Subcutaneous abdominal adipose tissue (tissue), 5 donors: ENCODE results near the gene SLC25A26.
"Not testable (repeated sequence)": the region's sequence is repeated elsewhere in the genome, so short reads cannot be mapped to it uniquely, and the experiment has no call there.

Source experiments
- H3K27ac ChIP-seq: one replicate; pipeline ENCODE4 v1.7.0; 2013; ENCODE audit warnings: low read depth, mild to moderate bottlenecking, inconsistent platforms, low read length, moderate library complexity
- H3K27me3 ChIP-seq, 5 donors: one replicate each; pipeline ENCODE4 v1.7.0; 2013; ENCODE audit warnings: low read length in 5 of 5, inconsistent platforms in 1 of 5; ENCODE audit not compliant: control insufficient read depth in 5 of 5, insufficient read depth in 4 of 5
- H3K36me3 ChIP-seq, 5 donors: one replicate each; pipeline ENCODE4 v1.7.0; 2013; ENCODE audit warnings: low read length in 5 of 5; ENCODE audit not compliant: control insufficient read depth in 5 of 5, insufficient read depth in 5 of 5
- H3K4me1 ChIP-seq, 5 donors: one replicate each; pipeline ENCODE4 v1.7.0; 2013; ENCODE audit warnings: low read length in 5 of 5, mild to moderate bottlenecking in 3 of 5, moderate library complexity in 1 of 5; ENCODE audit not compliant: control insufficient read depth in 5 of 5, insufficient read depth in 5 of 5
- H3K4me3 ChIP-seq, 5 donors: one replicate each; pipeline ENCODE4 v1.7.0; 2013; ENCODE audit warnings: low read length in 5 of 5, low read depth in 1 of 5
- H3K9ac ChIP-seq, 5 donors: one replicate each; pipeline ENCODE4 v1.7.0; 2013; ENCODE audit warnings: low read length in 5 of 5, mild to moderate bottlenecking in 4 of 5, moderate library complexity in 3 of 5
- H3K9me3 ChIP-seq, 5 donors: one replicate each; pipeline ENCODE4 v1.7.0; 2013; ENCODE audit warnings: low read length in 5 of 5; ENCODE audit not compliant: control insufficient read depth in 5 of 5
- donor health status: healthy.
- donor health status: healthy.
- donor health status: healthy.
- donor health status: healthy.
- donor health status: healthy.

SLC25A26 gene

GRCh38 chr3:66299891-66300290 lies 79.1 kb downstream of the SLC25A26 start:
- H3K4me1 ChIP-seq: peaks cover 0 to 19% (median 13%) of the 10 kb centered on the region in 5 donors
- H3K27me3 ChIP-seq: no peaks in the 10 kb centered on the region
- H3K36me3 ChIP-seq: no peaks in the 10 kb centered on the region
- H3K4me3 ChIP-seq: no peak overlapping the region
- no peak overlapping the region for H3K27ac ChIP-seq
- H3K9ac ChIP-seq: no peak overlapping the region
- H3K9me3 ChIP-seq: no peaks in the 10 kb centered on the region

GRCh38 chr3:66302288-66302687 lies 81.5 kb downstream of the SLC25A26 start:
- no peaks in the 10 kb centered on the region for H3K27me3 ChIP-seq
- H3K4me1 ChIP-seq: peaks cover 0 to 13% (median 8%) of the 10 kb centered on the region in 5 donors
- no peaks in the 10 kb centered on the region for H3K36me3 ChIP-seq
- no peak overlapping the region for H3K27ac ChIP-seq
- H3K4me3 ChIP-seq: no peak overlapping the region
- no peaks in the 10 kb centered on the region for H3K9me3 ChIP-seq
- no peak overlapping the region for H3K9ac ChIP-seq

- peaks cover 0 to 3% (median 0%) of the 10 kb centered on the region in 5 donors for H3K4me1 ChIP-seq
- no peaks in the 10 kb centered on the region for H3K9me3 ChIP-seq
- H3K36me3 ChIP-seq: no peaks in the 10 kb centered on the region
- no peak overlapping the region for H3K9ac ChIP-seq
- no peak overlapping the region for H3K4me3 ChIP-seq
- H3K27me3 ChIP-seq: no peaks in the 10 kb centered on the region
- H3K27ac ChIP-seq: no peak overlapping the region
These were observed 82.7 kb downstream of the SLC25A26 start for GRCh38 chr3:66303491-66303901.

GRCh38 chr3:66304293-66304692 lies 83.5 kb downstream of the SLC25A26 start:
- Histone ChIP-seq H3K27me3 (no peaks in the 10 kb centered on the region), H3K9ac (no peak overlapping the region), H3K27ac (no peak overlapping the region), H3K4me1 (no peaks in the 10 kb centered on the region), H3K4me3 (no peak overlapping the region), H3K9me3 (no peaks in the 10 kb centered on the region), H3K36me3 (no peaks in the 10 kb centered on the region)

GRCh38 chr3:66306086-66306485 lies 85.3 kb downstream of the SLC25A26 start:
- H3K9ac ChIP-seq, H3K4me3 ChIP-seq, H3K4me1 ChIP-seq, H3K27me3 ChIP-seq, H3K9me3 ChIP-seq, H3K36me3 ChIP-seq, H3K27ac ChIP-seq: not testable (repeated sequence)

- not testable (repeated sequence) for H3K9me3 ChIP-seq, H3K4me1 ChIP-seq, H3K9ac ChIP-seq, H3K4me3 ChIP-seq, H3K27ac ChIP-seq, H3K36me3 ChIP-seq, H3K27me3 ChIP-seq
These were observed 86.2 kb downstream of the SLC25A26 start for GRCh38 chr3:66306991-66307390.

GRCh38 chr3:66312039-66312438 lies 91.2 kb downstream of the SLC25A26 start:
- H3K36me3 ChIP-seq: no peaks in the 10 kb centered on the region
- H3K9ac ChIP-seq: no peak overlapping the region
- peaks cover 0 to 7% (median 0%) of the 10 kb centered on the region in 5 donors for H3K9me3 ChIP-seq
- H3K27me3 ChIP-seq: no peaks in the 10 kb centered on the region
- no peak overlapping the region for H3K27ac ChIP-seq
- H3K4me1 ChIP-seq: no peaks in the 10 kb centered on the region
- H3K4me3 ChIP-seq: no peak overlapping the region

- H3K27ac ChIP-seq: no peak overlapping the region
- H3K4me1 ChIP-seq: peaks cover 0 to 9% (median 4%) of the 10 kb centered on the region in 5 donors
- peaks cover 0 to 7% (median 0%) of the 10 kb centered on the region in 5 donors for H3K9me3 ChIP-seq
These were observed 93.7 kb downstream of the SLC25A26 start for GRCh38 chr3:66314455-66314854.

GRCh38 chr3:66317750-66318376 lies 97.1 kb downstream of the SLC25A26 start:
- H3K9ac ChIP-seq: no peak overlapping the region
- peaks cover 0 to 7% (median 0%) of the 10 kb centered on the region in 5 donors for H3K9me3 ChIP-seq
- no peaks in the 10 kb centered on the region for H3K27me3 ChIP-seq
- H3K36me3 ChIP-seq: no peaks in the 10 kb centered on the region
- H3K4me1 ChIP-seq: peaks cover 0 to 22% (median 8%) of the 10 kb centered on the region in 5 donors
- H3K4me3 ChIP-seq: no peak overlapping the region
- H3K27ac ChIP-seq: no peak overlapping the region

More at GRCh38 chr3:66314455-66314854, 93.7 kb downstream of the SLC25A26 start:
- no peak overlapping the region for H3K4me3 ChIP-seq
- H3K27me3 ChIP-seq: no peaks in the 10 kb centered on the region
- no peaks in the 10 kb centered on the region for H3K36me3 ChIP-seq
- H3K9ac ChIP-seq: no peak overlapping the region

- Histone ChIP-seq H3K4me1 (peaks cover 0 to 26% (median 8%) of the 10 kb centered on the region in 5 donors), H3K9me3 (peaks cover 0 to 4% (median 0%) of the 10 kb centered on the region in 5 donors), H3K9ac (no peak overlapping the region), H3K36me3 (no peaks in the 10 kb centered on the region), H3K4me3 (no peak overlapping the region), H3K27ac (no peak overlapping the region), H3K27me3 (no peaks in the 10 kb centered on the region)
These were observed 99.6 kb downstream of the SLC25A26 start for GRCh38 chr3:66320390-66320789.
